GM12873 (cell line): ENCODE data around the gene MBP.

Experiments used
- TF ChIP-seq, protein P1 (sequence below): IDR thresholded peaks from 2 replicates; pipeline ENCODE4 v1.5.1; 2012; ENCODE audit warnings: low read depth, mild to moderate bottlenecking, moderate library complexity, low read length, control low read depth; ENCODE audit not compliant: insufficient read depth; ENCODE audit errors: missing control alignments

The MBP gene

GRCh38 chr18:77025123-77025522, 107.5 kb downstream of the MBP start:
- TF ChIP-seq, protein P1, sequence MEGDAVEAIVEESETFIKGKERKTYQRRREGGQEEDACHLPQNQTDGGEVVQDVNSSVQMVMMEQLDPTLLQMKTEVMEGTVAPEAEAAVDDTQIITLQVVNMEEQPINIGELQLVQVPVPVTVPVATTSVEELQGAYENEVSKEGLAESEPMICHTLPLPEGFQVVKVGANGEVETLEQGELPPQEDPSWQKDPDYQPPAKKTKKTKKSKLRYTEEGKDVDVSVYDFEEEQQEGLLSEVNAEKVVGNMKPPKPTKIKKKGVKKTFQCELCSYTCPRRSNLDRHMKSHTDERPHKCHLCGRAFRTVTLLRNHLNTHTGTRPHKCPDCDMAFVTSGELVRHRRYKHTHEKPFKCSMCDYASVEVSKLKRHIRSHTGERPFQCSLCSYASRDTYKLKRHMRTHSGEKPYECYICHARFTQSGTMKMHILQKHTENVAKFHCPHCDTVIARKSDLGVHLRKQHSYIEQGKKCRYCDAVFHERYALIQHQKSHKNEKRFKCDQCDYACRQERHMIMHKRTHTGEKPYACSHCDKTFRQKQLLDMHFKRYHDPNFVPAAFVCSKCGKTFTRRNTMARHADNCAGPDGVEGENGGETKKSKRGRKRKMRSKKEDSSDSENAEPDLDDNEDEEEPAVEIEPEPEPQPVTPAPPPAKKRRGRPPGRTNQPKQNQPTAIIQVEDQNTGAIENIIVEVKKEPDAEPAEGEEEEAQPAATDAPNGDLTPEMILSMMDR = no peak

DNA sequence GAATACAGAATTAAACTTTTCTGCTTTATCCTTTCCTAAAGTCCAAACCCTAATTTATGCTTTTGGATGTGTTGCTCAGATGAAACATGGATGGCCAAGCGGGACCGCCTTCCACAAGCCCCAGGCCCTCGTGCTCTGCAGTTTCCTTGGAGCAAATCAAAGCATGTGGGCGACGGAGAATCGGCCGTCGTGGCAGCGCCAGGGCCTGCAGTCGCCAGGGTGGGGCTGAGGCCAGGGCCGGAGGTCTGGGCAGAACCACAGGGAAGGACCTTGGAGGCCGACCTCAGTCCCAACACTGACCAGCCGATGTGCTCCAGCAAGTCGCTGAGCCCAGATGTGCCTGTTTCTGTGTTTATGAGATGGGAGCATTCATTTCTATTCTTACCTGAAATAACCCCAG, 108.1 kb downstream of the MBP start:
- TF ChIP-seq, protein P1 = no peak

GRCh38 chr18:77023102-77023782, 109.3 kb downstream of the MBP start:
- TF ChIP-seq, protein P1 = no peak

- TF ChIP-seq, protein P1 = no peak
These were observed 110.0 kb downstream of the MBP start for GRCh38 chr18:77022556-77022955.

DNA sequence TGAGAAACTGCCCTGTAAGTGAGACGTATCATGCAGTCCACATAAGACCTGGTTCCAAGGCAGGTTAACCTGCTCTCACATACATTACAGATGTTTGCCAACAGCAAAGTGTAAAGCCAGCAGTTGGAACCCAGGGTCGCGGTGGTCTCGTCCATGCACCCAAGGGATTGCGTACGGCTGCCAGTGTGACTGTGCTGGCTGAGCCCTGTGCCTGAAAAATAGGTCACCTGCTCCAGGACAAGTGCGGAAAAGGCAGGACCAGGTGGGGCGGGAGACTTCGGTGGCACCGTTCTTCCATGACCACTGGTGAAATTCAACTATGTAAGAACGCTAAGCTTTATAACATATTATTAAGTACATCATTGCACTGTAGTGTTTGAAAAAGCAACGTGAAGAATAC, 110.5 kb downstream of the MBP start:
- TF ChIP-seq, protein P1 = no peak

DNA sequence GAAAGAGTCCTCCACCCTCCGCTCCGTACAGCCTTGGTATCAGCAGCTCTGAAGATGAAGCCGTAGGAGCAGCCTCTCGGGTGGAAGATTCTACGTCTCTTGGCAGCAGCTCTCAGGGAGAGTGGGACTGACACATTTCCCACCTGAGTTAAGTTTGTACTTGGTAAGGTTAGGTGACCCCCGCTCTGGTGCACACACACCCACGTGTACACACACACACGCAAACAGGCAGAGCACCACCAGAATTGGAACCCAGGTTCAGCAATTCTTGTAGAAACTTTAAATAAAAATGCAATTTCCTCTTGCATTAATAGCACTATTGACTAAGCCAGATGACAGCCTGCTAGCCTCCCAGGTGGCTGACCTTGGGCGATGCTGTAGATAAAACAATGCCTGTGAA, 111.5 kb downstream of the MBP start:
- TF ChIP-seq, protein P1 = no peak

GRCh38 chr18:77020561-77020960, 112.0 kb downstream of the MBP start:
- TF ChIP-seq, protein P1 = no peak
